ENCODE measurements around the gene SAPCD2. TPM values are rescaled to one million over a fixed set of nuclear protein-coding genes. Genes with fewer than 3 reads are reported as not detected.

SAPCD2 gene
- polyA plus RNA-seq, 3 donors, result 0.03 to 3.1 (median 1.7) TPM

- TF ChIP-seq CTCF (IDR thresholded peaks at IDR 0.05), result no peak
- peaks cover 27 to 34% of the 10 kb centered on the region in 2 donors for H3K36me3 ChIP-seq (replicated peaks in 1 of 2; ENCODE audit: control insufficient read depth in 1 of 2, insufficient read depth in 2 of 2, low read length in 2 of 2)
- Mint-ChIP-seq H3K36me3 (peaks cover 31 to 54% of the 10 kb centered on the region in 2 donors), H3K4me1 (peaks cover 30% of the 10 kb centered on the region), H3K9me3 (peaks cover 0 to 9% (median 0%) of the 10 kb centered on the region in 7 donors), H3K27ac (peak overlapping the region; percentile 95 to 98 (median 97)), H3K4me3 (peak overlapping the region; percentile 82 to 93), H3K27me3 (ENCODE audit: low read depth in 3 of 3) (peaks cover 0 to 5% (median 1%) of the 10 kb centered on the region in 3 donors)
- intact Hi-C loops (cut with micrococcal nuclease), result loop anchor here in 1 of 2 donors (2.0 kb wide), 1 partner anchor 15 kb away; the partner anchor contains the start of gene SAPCD2
- H4K20me1 ChIP-seq (ENCODE audit: insufficient read depth, low read length), result no peaks in the 10 kb centered on the region
- DNase-seq, result peak; percentile 31 to 62 (median 61)
- WGBS (ENCODE audit: insufficient coverage), result under 1% methylated on average over 58 of the region's 58 CpGs
- H3K4me3 ChIP-seq (replicated peaks in 1 of 3; ENCODE audit: low read depth in 2 of 3, low read length in 3 of 3), result peak overlapping the region; percentile 64 to 77 (median 75)
- no peaks in the 10 kb centered on the region for H3K9me3 ChIP-seq (replicated peaks in 1 of 2; ENCODE audit: control insufficient read depth in 1 of 2, insufficient read depth in 1 of 2, low read length in 2 of 2)
- H2AFZ ChIP-seq (ENCODE audit: insufficient read depth, low read depth, low read length, poor library complexity, severe bottlenecking), result peak overlapping the region; percentile 87
- peaks cover 23 to 28% of the 10 kb centered on the region in 2 donors for H3K4me1 ChIP-seq (ENCODE audit: control insufficient read depth in 1 of 2, insufficient read depth in 2 of 2, low read length in 2 of 2)
- H3K27me3 ChIP-seq (ENCODE audit: control insufficient read depth in 2 of 2, insufficient read depth in 2 of 2, low read length in 2 of 2), result no peaks in the 10 kb centered on the region
- H3K79me2 ChIP-seq (ENCODE audit: insufficient read depth, low read length), result peaks cover 4% of the 10 kb centered on the region
- H3K9ac ChIP-seq (ENCODE audit: insufficient read depth, low read length, poor library complexity, severe bottlenecking), result peak overlapping the region; percentile 92
- peak overlapping the region; percentile 70 to 93 for H3K27ac ChIP-seq (ENCODE audit: low read depth in 1 of 2, low read length in 2 of 2)
- peak overlapping the region; percentile 92 for H3K4me2 ChIP-seq (replicated peaks; ENCODE audit: extremely low read depth, low read length, poor library complexity, severe bottlenecking)
These were observed 15.7 kb upstream of the SAPCD2 start for GRCh38 chr9:137085920-137086530.

- Histone ChIP-seq H3K36me3 (replicated peaks in 1 of 2; ENCODE audit: control insufficient read depth in 1 of 2, insufficient read depth in 2 of 2, low read length in 2 of 2) (peaks cover 35 to 37% of the 10 kb centered on the region in 2 donors), H3K9me3 (replicated peaks in 1 of 2; ENCODE audit: control insufficient read depth in 1 of 2, insufficient read depth in 1 of 2, low read length in 2 of 2) (no peaks in the 10 kb centered on the region), H4K20me1 (ENCODE audit: insufficient read depth, low read length) (peaks cover 6% of the 10 kb centered on the region), H3K9ac (ENCODE audit: insufficient read depth, low read length, poor library complexity, severe bottlenecking) (no peak overlapping the region), H3K79me2 (ENCODE audit: insufficient read depth, low read length) (peaks cover 4% of the 10 kb centered on the region), H3K4me3 (replicated peaks in 1 of 3; ENCODE audit: low read depth in 2 of 3, low read length in 3 of 3) (no peak overlapping the region), H2AFZ (ENCODE audit: insufficient read depth, low read depth, low read length, poor library complexity, severe bottlenecking) (no peak overlapping the region), H3K27me3 (ENCODE audit: control insufficient read depth in 2 of 2, insufficient read depth in 2 of 2, low read length in 2 of 2) (no peaks in the 10 kb centered on the region), H3K4me2 (replicated peaks; ENCODE audit: extremely low read depth, low read length, poor library complexity, severe bottlenecking) (no peak overlapping the region), H3K4me1 (ENCODE audit: control insufficient read depth in 1 of 2, insufficient read depth in 2 of 2, low read length in 2 of 2) (peaks cover 23 to 28% of the 10 kb centered on the region in 2 donors), H3K27ac (ENCODE audit: low read depth in 1 of 2, low read length in 2 of 2) (no peak overlapping the region)
- Mint-ChIP-seq H3K4me1 (peaks cover 31% of the 10 kb centered on the region), H3K27ac (peak overlapping the region in 1 of 7 donors; percentile 35), H3K36me3 (peaks cover 32 to 53% of the 10 kb centered on the region in 2 donors), H3K9me3 (peaks cover 0 to 9% (median 0%) of the 10 kb centered on the region in 7 donors), H3K4me3 (no peak overlapping the region), H3K27me3 (ENCODE audit: low read depth in 3 of 3) (peaks cover 0 to 3% (median 0%) of the 10 kb centered on the region in 3 donors)
- intact Hi-C loops (cut with micrococcal nuclease), result no loop called here
- TF ChIP-seq CTCF (IDR thresholded peaks at IDR 0.05), result no peak
- 100% methylated on average over 3 of the region's 9 CpGs for WGBS (ENCODE audit: insufficient coverage)
- no peak for DNase-seq
These were observed 14.2 kb upstream of the SAPCD2 start for GRCh38 chr9:137084526-137084925.

Measured in CD14-positive monocyte (primary cell).